GM12892 (cell line): ENCODE measurements around the gene MAP3K1.
A peak's percentile ranks its signal among the peaks of the same experiment; 100 is the strongest.

Experiments
- DNase-seq: peaks from one replicate; pipeline ENCODE4 v3.0.0; 2011; ENCODE audit not compliant: insufficient read length
- FAIRE-seq: peaks from 2 replicates; lab custom pipeline; 2011; peaks lifted over from hg19 to GRCh38; lab: Jason Lieb, UNC
- POLR2A ChIP-seq: IDR thresholded peaks from 2 replicates; pipeline ENCODE4 v1.6.1; 2011; ENCODE audit warnings: low read depth, low read length, control low read depth
- POLR2AphosphoS5 ChIP-seq: IDR thresholded peaks from 2 replicates; pipeline ENCODE4 v1.6.1; 2011; ENCODE audit warnings: low read depth, low read length, control low read depth
- TAF1 ChIP-seq: IDR thresholded peaks from 2 replicates; pipeline ENCODE4 v1.6.1; 2011; ENCODE audit warnings: low read depth, mild to moderate bottlenecking, control low read depth, low read length, borderline replicate concordance

The MAP3K1 gene

DNA sequence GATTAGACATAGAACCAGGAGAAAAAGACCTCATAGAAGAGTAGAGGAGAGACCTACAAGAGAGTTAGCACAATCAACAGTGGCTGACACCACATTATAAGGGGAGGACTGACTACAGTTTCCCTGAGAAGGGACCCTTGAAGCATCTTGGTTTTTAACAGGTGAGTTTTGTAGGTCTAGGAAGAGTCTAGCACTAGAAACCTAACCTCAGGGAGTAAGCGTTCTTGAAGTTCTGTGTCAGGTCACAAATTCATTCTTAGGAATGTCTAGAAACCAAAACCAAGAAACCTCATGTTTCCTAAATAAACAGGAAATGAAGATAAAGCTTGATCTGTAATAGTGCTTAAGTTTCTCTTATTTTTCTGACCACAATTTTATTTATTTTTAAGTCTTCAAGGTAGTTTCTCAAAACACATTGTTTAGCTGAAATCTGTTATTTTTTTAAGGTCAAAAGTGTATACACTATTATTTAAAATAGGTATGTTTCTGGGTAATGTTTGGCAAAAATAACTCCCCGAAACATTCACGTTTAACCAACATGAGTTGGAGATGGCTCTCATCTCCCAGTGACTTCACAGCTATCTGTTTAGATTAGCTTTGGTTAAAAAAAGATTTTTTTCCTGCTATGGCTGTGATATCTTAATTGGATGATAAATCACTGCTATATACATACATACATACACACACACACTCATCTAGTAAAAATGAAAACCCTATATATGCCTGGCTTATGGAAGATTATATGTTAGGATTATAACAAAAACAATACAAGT is 37.1 kb downstream of the MAP3K1 start:
- FAIRE-seq, result no peak
- no peak for DNase-seq
- TF ChIP-seq TAF1 (no peak), POLR2A (no peak), POLR2AphosphoS5 (no peak)

GRCh38 chr5:56853698-56854097 is 38.3 kb downstream of the MAP3K1 start:
- no peak for DNase-seq

DNA sequence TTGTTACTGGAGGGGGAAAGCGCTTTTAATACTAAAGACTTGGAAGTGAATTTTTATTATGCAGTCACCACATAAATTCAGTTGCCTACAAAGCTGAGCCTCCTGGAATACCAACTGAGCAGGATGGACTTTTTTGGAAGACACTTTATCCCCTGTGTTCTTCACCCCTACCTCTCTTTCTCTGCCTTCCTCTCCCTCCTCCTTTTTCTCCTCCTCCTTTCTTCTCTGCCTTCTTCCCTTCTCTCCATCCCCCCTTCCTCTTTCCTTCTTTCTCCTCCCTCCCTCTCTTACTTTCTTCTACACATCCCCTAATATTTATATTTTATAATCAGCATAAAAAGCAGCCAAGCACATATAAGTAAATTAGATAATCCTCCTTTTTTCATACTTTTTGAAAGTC is 39.6 kb downstream of the MAP3K1 start:
- DNase-seq (no peak), FAIRE-seq (no peak)
- TF ChIP-seq TAF1, result no peak
- no peak for TF ChIP-seq POLR2AphosphoS5
- TF ChIP-seq POLR2A, result no peak

More at GRCh38 chr5:56853698-56854097, 38.3 kb downstream of the MAP3K1 start:
- TF ChIP-seq TAF1, result no peak
- no peak for TF ChIP-seq POLR2A
- no peak for TF ChIP-seq POLR2AphosphoS5
- FAIRE-seq, result no peak

DNA sequence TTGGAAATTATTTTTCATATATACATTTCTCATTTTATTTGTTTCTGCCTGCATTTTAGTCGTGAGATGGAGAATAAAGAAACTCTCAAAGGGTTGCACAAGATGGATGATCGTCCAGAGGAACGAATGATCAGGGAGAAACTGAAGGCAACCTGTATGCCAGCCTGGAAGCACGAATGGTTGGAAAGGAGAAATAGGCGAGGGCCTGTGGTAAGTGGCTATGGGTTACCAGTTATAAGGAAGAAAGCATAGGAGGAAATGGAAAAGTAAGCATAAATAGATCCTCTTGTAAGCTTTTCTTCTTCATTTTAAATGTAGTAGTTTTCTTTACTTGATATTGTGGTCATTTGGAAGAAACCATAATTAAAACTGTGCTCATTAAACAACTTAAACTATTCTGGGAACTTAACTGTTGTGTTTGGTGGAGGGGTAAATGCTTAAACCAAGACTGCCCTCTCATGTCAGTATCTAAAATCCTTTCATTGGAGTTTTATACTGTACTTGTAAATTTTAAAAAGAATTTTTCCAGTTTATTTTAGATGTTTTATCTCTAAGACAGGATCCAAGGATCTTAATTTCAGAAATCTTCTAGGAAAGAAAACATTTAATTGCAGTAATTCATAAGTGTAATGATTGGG is 41.3 kb downstream of the MAP3K1 start:
- TF ChIP-seq TAF1 (no peak), POLR2A (no peak), POLR2AphosphoS5 (no peak)
- FAIRE-seq (no peak), DNase-seq (no peak)

GRCh38 chr5:56858777-56859442 is 43.6 kb downstream of the MAP3K1 start:
- no peak for FAIRE-seq
- no peak for DNase-seq
- TF ChIP-seq POLR2AphosphoS5 (no peak), POLR2A (no peak), TAF1 (no peak)

DNA sequence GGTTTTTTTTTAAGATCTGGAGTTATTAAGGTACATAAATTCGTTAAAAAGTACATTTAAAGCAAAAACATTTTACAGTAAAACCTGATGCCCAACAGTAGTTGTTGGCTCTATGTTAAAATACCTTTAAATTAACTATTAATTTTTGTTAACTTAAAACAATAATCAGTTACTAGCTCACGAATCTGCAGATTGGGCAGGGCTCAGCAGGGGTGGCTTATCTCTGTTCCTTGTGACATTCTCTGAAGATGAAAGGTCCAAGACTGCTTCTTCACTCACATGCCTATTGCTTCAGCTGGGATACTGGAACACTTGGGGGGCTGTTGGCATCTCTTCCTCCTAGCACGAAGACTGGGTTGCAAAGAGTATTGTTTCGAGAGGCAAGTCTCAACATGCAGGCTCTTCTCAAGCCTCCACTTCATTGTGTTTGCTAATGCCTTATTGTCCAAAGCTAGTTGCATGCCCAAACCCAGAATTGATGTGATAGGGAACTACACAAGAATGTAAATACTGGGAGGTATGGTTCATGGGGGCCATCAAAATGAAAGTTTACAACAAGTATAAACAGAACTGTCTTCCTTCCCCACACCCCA is 46.6 kb downstream of the MAP3K1 start:
- no peak for DNase-seq
- FAIRE-seq, result no peak
- TF ChIP-seq TAF1 (no peak), POLR2A (no peak), POLR2AphosphoS5 (no peak)

GRCh38 chr5:56862909-56863308 is 47.6 kb downstream of the MAP3K1 start:
- TF ChIP-seq POLR2AphosphoS5, result no peak
- TF ChIP-seq TAF1, result no peak
- no peak for TF ChIP-seq POLR2A
- DNase-seq, result no peak
- FAIRE-seq, result no peak

DNA sequence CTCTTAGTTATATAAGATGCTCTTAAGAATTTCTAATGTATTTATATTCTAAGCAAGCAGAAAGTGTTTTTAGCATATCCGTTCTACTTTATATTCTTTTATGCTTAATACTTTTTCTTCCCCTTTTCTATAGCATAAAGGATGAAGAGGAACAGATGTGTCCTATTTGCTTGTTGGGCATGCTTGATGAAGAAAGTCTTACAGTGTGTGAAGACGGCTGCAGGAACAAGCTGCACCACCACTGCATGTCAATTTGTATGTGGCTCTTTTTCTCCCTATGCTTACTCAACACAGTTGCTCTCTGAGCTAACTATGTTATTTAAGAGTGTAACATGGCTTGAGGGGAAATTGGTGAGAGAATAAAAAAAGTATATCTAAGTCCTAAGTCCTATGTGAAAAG is 56.4 kb downstream of the MAP3K1 start:
- DNase-seq, result no peak
- TF ChIP-seq POLR2A (no peak), POLR2AphosphoS5 (no peak), TAF1 (no peak)
- FAIRE-seq, result peak; percentile 40

- TF ChIP-seq TAF1, result no peak
- no peak for TF ChIP-seq POLR2AphosphoS5
- TF ChIP-seq POLR2A, result no peak
- no peak for DNase-seq
- no peak for FAIRE-seq
Observed at GRCh38 chr5:56873056-56873455, 57.7 kb downstream of the MAP3K1 start.

DNA sequence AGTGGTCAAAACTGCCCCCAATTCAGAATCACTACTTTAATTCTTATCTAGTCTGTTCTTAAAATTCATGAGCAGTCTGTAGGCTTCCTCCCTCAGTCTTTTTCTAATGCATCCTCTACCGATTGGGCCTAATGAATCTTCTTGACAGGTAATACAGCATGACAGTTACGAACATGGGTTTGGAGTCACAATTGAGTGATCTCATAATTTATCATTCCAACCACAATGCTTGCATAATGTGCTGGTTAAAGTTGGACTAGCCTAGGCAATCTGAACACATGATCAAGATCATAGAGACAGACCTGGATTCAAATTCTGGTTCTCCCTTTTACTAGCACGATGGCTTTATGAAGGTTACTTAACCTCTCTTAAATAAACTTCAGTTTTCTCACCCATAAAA is 61.0 kb downstream of the MAP3K1 start:
- no peak for DNase-seq
- no peak for FAIRE-seq
- TF ChIP-seq POLR2AphosphoS5, result no peak
- no peak for TF ChIP-seq TAF1
- TF ChIP-seq POLR2A, result no peak

DNA sequence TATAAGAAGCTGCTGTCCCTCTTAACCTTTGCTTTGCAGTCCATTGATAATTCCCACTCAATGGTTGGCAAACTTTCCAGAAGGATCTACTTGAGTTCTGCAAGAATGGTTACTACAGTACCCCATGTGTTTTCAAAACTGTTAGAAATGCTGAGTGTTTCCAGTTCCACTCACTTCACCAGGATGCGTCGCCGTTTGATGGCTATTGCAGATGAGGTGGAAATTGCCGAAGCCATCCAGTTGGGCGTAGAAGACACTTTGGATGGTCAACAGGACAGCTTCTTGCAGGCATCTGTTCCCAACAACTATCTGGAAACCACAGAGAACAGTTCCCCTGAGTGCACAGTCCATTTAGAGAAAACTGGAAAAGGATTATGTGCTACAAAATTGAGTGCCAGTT is 66.2 kb downstream of the MAP3K1 start:
- FAIRE-seq (no peak), DNase-seq (no peak)
- TF ChIP-seq POLR2A (no peak), TAF1 (no peak), POLR2AphosphoS5 (no peak)

GRCh38 chr5:56893251-56893951 is 78.1 kb downstream of the MAP3K1 start:
- no peak for DNase-seq
- FAIRE-seq, result no peak
- no peak for TF ChIP-seq TAF1
- TF ChIP-seq POLR2AphosphoS5, result no peak
- TF ChIP-seq POLR2A, result no peak
